Measurements from ENCODE around the gene GLRX. TPM values are rescaled to one million over a fixed set of nuclear protein-coding genes. Genes with fewer than 3 reads are reported as not detected.

GLRX gene
- polyA plus RNA-seq, 1 of the 3 experiments (the other 2 are of a cell fraction), result 40.0 TPM

GRCh38 chr5:95779611-95780010, 42.9 kb downstream of the GLRX start (continued):
- TF ChIP-seq REST (IDR thresholded peaks at IDR 0.05; ENCODE audit: low read depth, low read length), result no peak

- no peaks in the 10 kb centered on the region for H3K27me3 ChIP-seq (ENCODE audit: insufficient read depth)
- H3K9me3 ChIP-seq, result no peaks in the 10 kb centered on the region
- no peaks in the 10 kb centered on the region for H3K79me2 ChIP-seq (ENCODE audit: insufficient read depth)
- no peak overlapping the region for H3K9ac ChIP-seq
- H3F3A ChIP-seq (replicated peaks; ENCODE audit: insufficient read depth), result peaks cover 10% of the 10 kb centered on the region
- no peak overlapping the region for H3K4me3 ChIP-seq (ENCODE audit: low read depth in 2 of 2, low read length in 1 of 2)
- H3K36me3 ChIP-seq (replicated peaks in 1 of 2; ENCODE audit: control insufficient read depth in 1 of 2, insufficient read depth in 2 of 2, low read length in 1 of 2), result peaks cover 8 to 39% of the 10 kb centered on the region in 2 experiments
- ChIA-PET POLR2A (no interaction called here), CTCF (interaction anchor here (0.5 to 2.5 kb wide), 7 partner anchors 9 to 135 kb away, joined by 3 to 10 read pairs (median 5); no protein-coding TSS in a partner anchor)
- WGBS (ENCODE audit: low lambda C conversion rate), result 97% methylated on average over 7 of the region's 7 CpGs
- H4K20me1 ChIP-seq (ENCODE audit: insufficient read depth), result no peaks in the 10 kb centered on the region
- no peaks in the 10 kb centered on the region for H3K9me2 ChIP-seq
- no peak for DNase-seq
- no peak overlapping the region for H3K27ac ChIP-seq (ENCODE audit: low read depth in 2 of 2, low read length in 1 of 2)
- H3K4me2 ChIP-seq, result no peak overlapping the region
- no peak overlapping the region for H2AFZ ChIP-seq (ENCODE audit: low read depth)
- peaks cover 5 to 6% of the 10 kb centered on the region in 2 experiments; a peak in 3 of 4 replicates for H3K4me1 ChIP-seq (ENCODE audit: control insufficient read depth in 1 of 2, insufficient read depth in 2 of 2, low read depth in 1 of 2, low read length in 1 of 2)
- TF ChIP-seq GATA2 (CRISPR knock-in tag; IDR thresholded peaks at IDR 0.05) (no peak), GABPA (IDR thresholded peaks at IDR 0.05; ENCODE audit: low read depth) (no peak), EZH2phosphoT487 (IDR thresholded peaks at IDR 0.05; ENCODE audit: borderline replicate concordance, low read depth) (no peak), FOXM1 (IDR thresholded peaks at IDR 0.05; ENCODE audit: low read depth) (no peak), ELF1 (IDR thresholded peaks at IDR 0.05) (no peak), YY1 (IDR thresholded peaks at IDR 0.05; ENCODE audit: low read depth) (no peak), REST (IDR thresholded peaks at IDR 0.05; ENCODE audit: low read depth, low read length) (no peak), POLR2AphosphoS5 (IDR thresholded peaks at IDR 0.05; ENCODE audit: low read depth, low read length) (no peak), USF1 (IDR thresholded peaks at IDR 0.05; ENCODE audit: borderline replicate concordance, low read depth) (no peak), NRF1 (IDR thresholded peaks at IDR 0.05; ENCODE audit: low read depth, low read length) (no peak), RFX5 (IDR thresholded peaks at IDR 0.05; ENCODE audit: low read length) (no peak), NFIC (IDR thresholded peaks at IDR 0.05; ENCODE audit: borderline replicate concordance) (no peak), SIN3A (IDR thresholded peaks at IDR 0.05; ENCODE audit: borderline replicate concordance, low read depth, low read length) (no peak), MXI1 (IDR thresholded peaks at IDR 0.05; ENCODE audit: low read depth, low read length) (no peak), TCF12 (IDR thresholded peaks at IDR 0.05) (no peak)
These were observed 43.7 kb downstream of the GLRX start for GRCh38 chr5:95778713-95779436.

Data from SK-N-SH (cell line).